Measurements from ENCODE around the gene ARHGEF19. TPM values are rescaled to one million over a fixed set of nuclear protein-coding genes. Genes with fewer than 3 reads are reported as not detected.

Gene ARHGEF19
- total and polyA plus RNA-seq, 8 donors, result 10.4 to 67.7 (median 56.5) TPM

DNA sequence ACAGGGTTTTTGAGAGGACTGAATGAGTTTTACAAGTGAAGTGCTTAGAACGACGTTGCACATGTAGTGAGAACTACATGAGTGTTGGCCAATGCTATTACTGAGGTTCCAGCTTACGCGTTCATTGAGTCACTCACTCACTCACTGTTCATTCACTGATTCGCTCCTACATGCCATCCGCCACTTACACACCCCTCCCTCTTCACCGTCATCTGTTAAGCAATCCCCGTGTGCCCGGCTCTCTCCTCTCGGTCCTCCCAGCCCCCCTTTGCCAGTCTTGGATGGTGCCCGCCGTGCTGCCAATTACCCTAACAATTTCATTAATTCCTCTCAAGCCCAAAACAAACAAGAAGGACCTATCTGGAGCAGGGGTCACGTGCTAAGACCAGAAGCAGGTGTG, 29.3 kb downstream of the ARHGEF19 start:
- intact Hi-C loops (cut with DNase I), result no loop called here
- Histone ChIP-seq H3K4me1 (peaks cover 24 to 33% of the 10 kb centered on the region in 2 donors), H3K36me3 (no peaks in the 10 kb centered on the region), H3K27ac (peak overlapping the region in 1 of 2 donors; percentile 81), H3K9me3 (no peaks in the 10 kb centered on the region), H3K27me3 (no peaks in the 10 kb centered on the region), H3K4me3 (no peak overlapping the region)
- DNase-seq (peak in 2 of 4 donors; percentile 82 to 83), ATAC-seq (peak; percentile 60)
- TF ChIP-seq, protein P1, sequence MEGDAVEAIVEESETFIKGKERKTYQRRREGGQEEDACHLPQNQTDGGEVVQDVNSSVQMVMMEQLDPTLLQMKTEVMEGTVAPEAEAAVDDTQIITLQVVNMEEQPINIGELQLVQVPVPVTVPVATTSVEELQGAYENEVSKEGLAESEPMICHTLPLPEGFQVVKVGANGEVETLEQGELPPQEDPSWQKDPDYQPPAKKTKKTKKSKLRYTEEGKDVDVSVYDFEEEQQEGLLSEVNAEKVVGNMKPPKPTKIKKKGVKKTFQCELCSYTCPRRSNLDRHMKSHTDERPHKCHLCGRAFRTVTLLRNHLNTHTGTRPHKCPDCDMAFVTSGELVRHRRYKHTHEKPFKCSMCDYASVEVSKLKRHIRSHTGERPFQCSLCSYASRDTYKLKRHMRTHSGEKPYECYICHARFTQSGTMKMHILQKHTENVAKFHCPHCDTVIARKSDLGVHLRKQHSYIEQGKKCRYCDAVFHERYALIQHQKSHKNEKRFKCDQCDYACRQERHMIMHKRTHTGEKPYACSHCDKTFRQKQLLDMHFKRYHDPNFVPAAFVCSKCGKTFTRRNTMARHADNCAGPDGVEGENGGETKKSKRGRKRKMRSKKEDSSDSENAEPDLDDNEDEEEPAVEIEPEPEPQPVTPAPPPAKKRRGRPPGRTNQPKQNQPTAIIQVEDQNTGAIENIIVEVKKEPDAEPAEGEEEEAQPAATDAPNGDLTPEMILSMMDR (IDR thresholded peaks at IDR 0.05), result no peak

GRCh38 chr1:16181887-16182719, 30.3 kb downstream of the ARHGEF19 start:
- ATAC-seq (peak; percentile 86), DNase-seq (peak; percentile 80 to 93 (median 89))
- Histone ChIP-seq H3K36me3 (no peaks in the 10 kb centered on the region), H3K27ac (peak overlapping the region; percentile 81 to 85), H3K9me3 (no peaks in the 10 kb centered on the region), H3K27me3 (no peaks in the 10 kb centered on the region), H3K4me3 (no peak overlapping the region), H3K4me1 (peaks cover 24 to 29% of the 10 kb centered on the region in 2 donors)
- intact Hi-C loops (cut with DNase I), result no loop called here
- TF ChIP-seq, protein P1 (IDR thresholded peaks at IDR 0.05), result no peak

- no peaks in the 10 kb centered on the region for H3K9me3 ChIP-seq
- H3K4me1 ChIP-seq, result peaks cover 37 to 46% of the 10 kb centered on the region in 2 donors
- H3K27ac ChIP-seq, result no peak overlapping the region
- ATAC-seq, result no peak
- intact Hi-C loops (cut with DNase I), result no loop called here
- H3K27me3 ChIP-seq, result no peaks in the 10 kb centered on the region
- H3K36me3 ChIP-seq, result no peaks in the 10 kb centered on the region
- H3K4me3 ChIP-seq, result no peak overlapping the region
- TF ChIP-seq, protein P1 (IDR thresholded peaks at IDR 0.05), result no peak
- no peak for DNase-seq
These were observed 32.1 kb downstream of the ARHGEF19 start for GRCh38 chr1:16180291-16180824.

DNA sequence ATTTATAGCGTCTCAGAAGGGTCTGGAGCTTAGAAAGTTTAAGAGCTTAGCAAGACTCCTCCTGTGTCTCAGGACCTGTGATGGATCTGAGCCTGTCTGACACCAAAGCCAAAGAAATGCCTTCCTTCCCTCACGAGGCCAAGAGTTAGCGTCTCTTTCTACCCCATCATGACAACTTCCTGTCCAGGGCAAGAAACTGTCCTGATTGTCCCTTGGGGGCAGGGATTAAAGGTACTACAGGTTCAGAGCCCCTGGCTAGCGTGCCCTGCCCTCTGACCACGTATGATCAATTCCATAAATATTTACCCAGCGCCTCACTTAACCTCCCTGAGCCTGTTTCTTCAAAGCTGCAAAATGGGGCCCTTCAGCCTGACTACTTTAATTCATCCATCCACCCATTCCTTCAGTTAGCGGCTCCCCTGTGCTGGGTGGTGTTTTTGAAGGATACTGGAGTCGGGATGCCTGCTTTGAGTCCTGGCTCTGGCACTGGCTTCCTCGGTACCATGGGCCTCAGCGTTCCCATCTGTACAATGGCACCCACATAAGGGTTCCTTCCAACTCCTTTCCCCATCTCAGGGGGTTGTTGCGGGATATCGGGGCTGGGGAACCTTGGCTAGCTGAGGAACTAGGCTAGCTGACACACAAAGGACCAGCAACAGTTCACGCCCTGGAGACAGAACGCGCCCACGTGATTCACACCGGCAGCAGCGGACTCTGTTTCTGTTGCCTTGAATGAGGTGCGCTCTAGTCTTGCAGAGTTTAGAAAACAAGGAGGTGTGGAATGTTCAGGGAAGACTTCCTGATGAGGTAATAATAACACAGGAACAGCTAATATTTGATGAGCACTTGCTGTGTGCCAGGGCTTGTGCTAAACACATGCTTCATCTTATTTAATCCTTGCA, 33.6 kb downstream of the ARHGEF19 start:
- Histone ChIP-seq H3K4me1 (peaks cover 38 to 60% of the 10 kb centered on the region in 2 donors), H3K27ac (peak overlapping the region; percentile 3 to 8), H3K27me3 (no peaks in the 10 kb centered on the region), H3K36me3 (no peaks in the 10 kb centered on the region), H3K4me3 (no peak overlapping the region), H3K9me3 (no peaks in the 10 kb centered on the region)
- DNase-seq, result no peak
- peak; percentile 22 for ATAC-seq
- intact Hi-C loops (cut with DNase I), result no loop called here
- TF ChIP-seq, protein P1 (IDR thresholded peaks at IDR 0.05), result no peak

Data from left lung (tissue), 10 donors.